Subcutaneous adipose tissue (tissue), 4 donors: ENCODE results near the gene CCDC7. TPM values are rescaled to one million over a fixed set of nuclear protein-coding genes. Genes with fewer than 3 reads are reported as not detected.

Source experiments
- total RNA-seq, 4 donors: library from RNA; depleted of rRNA; stranded (reverse); fragments of >200 nt; gene quantifications; one replicate each; pipeline ENCODE4 v1.1.0, GENCODE V29; 2016
- TF ChIP-seq, protein P1 (sequence below): fragments of 450-650 bp; IDR thresholded peaks from one replicate; pipeline ENCODE4 v1.5.1; 2016; ENCODE audit warnings: low read depth, mild to moderate bottlenecking, control low read depth, antibody characterized with exemption, moderate library complexity

Gene CCDC7
- total RNA-seq, 4 donors from 2014 or later = 11.0 to 31.0 (median 27.5) TPM

DNA sequence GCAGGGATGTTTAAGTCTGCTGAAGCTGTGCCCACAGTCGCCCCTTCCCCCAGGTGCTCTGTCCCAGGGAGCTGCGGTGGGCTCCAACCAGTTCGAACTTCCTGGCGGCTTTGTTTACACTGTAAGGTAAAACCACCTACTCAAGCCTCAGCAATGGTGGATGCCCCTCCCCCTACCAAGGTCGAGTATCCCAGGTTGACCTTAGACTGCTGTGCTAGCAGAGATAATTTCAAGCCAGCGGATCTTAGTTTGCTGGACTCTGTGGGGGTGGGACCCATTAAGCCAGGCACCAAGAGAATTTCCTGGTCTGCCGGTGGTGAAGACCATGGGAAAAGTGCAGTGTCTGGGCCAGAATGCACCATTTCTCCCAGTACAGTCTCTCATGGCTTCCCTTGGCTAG lies 56.0 kb downstream of the CCDC7 start:
- TF ChIP-seq, protein P1, sequence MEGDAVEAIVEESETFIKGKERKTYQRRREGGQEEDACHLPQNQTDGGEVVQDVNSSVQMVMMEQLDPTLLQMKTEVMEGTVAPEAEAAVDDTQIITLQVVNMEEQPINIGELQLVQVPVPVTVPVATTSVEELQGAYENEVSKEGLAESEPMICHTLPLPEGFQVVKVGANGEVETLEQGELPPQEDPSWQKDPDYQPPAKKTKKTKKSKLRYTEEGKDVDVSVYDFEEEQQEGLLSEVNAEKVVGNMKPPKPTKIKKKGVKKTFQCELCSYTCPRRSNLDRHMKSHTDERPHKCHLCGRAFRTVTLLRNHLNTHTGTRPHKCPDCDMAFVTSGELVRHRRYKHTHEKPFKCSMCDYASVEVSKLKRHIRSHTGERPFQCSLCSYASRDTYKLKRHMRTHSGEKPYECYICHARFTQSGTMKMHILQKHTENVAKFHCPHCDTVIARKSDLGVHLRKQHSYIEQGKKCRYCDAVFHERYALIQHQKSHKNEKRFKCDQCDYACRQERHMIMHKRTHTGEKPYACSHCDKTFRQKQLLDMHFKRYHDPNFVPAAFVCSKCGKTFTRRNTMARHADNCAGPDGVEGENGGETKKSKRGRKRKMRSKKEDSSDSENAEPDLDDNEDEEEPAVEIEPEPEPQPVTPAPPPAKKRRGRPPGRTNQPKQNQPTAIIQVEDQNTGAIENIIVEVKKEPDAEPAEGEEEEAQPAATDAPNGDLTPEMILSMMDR = no peak

DNA sequence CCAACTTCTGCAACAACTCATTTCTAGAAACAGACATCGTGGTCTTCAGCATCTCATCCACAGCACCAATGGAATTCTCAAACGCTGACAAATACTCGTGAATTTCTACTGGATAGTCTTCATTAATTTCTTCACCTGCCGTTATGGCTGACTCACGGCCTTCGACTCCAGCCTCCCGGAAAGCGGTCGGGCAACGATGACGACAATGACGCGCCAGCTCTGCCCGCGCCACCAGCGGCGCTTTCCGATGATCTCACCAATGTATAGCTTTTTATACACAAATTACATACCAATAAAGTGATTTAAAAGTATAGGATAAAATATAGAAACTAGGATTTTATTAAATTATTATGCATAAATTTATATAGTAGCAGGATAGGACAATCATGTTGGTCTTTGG lies 65.7 kb downstream of the CCDC7 start:
- TF ChIP-seq, protein P1 = no peak

DNA sequence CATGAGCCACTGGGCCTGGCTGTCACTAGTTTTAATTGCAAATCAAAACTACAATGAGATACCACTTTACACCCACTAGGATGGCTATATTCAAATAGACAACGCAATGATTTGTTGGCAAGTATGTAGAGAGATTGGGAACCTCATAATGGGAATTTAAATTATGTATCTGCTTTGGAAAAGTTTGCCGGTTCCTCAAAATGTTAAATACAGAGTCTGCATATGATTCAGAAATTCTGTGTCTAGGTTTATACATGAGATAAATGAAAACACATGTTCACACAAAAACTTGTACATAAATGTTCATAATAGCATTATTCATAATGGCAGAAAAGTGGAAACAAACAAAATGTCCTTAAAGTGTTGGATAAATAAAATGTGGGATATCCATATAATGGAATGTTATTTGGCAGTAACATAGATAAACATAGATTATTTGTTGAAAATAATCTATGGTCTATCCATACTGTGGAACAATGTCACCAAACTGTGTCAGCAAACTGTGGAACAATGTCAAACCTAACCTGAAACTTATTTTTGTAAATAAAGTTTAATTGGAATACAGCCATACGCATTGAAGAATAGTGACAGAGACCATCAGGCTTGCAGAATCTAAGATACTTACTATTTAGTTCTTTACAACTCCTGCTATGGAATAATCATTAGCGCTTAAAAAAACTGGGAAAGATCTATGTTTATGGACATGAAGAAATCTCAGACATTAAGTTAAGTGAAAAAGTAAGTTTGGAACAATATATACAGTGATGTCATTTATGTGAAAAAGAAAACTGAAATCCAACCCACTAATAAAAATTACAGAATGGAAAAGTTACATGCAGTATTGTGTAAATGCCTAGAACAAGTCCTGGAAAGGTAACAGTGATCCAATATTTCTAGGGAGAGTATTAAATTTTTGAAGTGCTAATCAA lies 70.9 kb downstream of the CCDC7 start:
- TF ChIP-seq, protein P1 = no peak

DNA sequence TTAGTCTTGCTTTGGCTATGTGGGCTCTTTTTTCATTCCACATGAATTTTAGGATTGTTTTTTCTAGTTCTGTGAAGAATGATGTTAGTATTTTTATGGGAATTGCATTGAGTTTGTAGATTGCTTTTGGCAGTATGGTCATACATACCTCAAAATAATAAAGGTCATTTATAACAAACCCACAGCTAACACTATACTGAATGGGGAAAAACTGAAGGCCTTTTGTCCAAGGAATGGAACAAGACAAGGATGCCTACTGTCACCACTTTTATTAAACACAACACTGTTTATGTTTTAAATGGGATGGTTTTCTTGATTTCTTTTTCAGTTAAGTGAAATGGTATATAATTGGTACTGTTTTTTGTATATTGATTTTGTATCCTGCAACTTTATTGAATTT lies 84.3 kb downstream of the CCDC7 start:
- TF ChIP-seq, protein P1 = no peak

DNA sequence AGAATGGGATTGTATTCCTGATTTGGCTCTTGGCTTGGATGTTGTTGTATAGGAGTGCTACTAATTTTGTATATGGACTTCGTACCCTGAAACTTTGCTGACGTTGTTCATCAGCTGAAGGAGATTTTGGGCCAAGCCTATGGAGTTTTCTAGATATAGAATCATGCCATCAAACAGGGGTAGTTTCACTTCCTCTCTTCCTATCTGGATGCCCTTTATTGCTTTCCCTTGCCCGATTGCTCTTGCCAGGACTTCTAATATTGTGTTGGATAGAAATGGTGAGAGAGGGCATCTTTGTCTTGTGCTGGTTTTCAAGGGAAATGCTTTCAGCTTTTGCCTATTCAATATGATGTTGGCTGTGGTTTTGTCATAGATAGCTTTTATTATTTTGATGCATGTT lies 92.3 kb downstream of the CCDC7 start:
- TF ChIP-seq, protein P1 = no peak

DNA sequence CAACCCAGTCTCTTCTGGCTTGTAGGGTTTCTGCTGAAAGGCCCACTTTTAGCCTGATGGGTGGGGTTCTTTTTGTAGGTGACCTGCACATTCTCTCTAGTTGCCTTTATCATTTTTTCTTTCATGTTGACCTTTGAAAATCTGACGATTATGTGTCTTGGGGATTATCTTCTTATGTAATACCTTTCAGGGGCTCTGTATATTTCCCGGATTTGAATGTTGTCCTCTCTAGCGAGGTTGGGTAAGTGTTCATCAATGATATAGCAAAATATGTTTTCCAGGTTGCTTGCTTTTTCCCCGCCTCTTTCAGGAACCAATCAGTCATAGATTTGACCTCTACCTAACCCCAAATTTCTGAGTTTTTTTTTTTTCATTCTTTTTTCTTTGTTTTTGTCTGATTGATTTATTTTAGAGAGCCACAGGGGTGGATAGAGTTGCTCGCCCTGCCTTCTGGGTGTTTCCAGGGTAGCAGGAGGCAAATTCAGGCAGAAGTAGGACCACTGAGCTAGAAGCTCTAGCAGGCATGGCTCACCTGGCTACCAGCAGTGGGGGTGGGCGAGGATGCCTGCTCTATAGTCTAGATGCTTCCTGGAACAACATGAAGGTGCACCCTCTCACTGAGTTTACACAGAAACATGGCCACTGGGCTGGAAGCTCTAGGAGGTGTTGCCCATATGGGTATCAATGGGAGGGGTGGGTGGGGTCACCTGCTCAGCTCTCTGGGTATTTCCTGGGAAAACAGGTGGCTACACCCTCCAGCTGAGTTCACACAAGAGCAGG lies 94.9 kb downstream of the CCDC7 start:
- TF ChIP-seq, protein P1 = no peak

DNA sequence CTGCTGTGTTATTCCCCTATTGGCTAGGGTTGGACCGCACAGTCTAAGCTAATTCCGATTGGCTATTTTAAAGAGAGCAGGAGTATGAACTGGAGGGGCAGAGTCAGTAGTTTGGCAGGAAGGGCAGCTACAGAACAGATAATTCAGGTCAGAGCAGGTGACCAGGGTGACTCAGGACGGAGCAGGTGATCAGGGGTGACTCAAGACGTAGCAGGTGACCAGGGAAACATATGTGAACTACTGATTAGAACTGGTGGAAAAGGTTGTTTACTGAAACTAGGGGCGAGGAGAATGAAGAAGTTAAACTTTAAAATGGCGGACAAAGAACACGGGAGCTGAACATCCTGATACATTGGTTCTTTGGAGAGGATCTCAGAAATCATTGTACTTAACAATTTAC lies 102.3 kb downstream of the CCDC7 start:
- TF ChIP-seq, protein P1 = no peak
